D721Med (cell line): ENCODE data around the gene RPTN.

ENCODE experiments used
- DNase-seq: peaks from one replicate; pipeline ENCODE4 v3.0.0; 2011; ENCODE audit warnings: low spot score; ENCODE audit not compliant: insufficient read length
- FAIRE-seq: peaks from 2 replicates; lab custom pipeline; 2011; peaks lifted over from hg19 to GRCh38; lab: Jason Lieb, UNC
- CTCF ChIP-seq: IDR thresholded peaks from 2 replicates; pipeline ENCODE4 v1.5.1; 2012; ENCODE audit warnings: mild to moderate bottlenecking, control low read depth; ENCODE audit not compliant: insufficient read depth; ENCODE audit errors: missing control alignments

RPTN gene

GRCh38 chr1:152127673-152128072 lies 31.4 kb downstream of the RPTN start:
- FAIRE-seq (no peak), DNase-seq (no peak)
- no peak for TF ChIP-seq CTCF

GRCh38 chr1:152125834-152126443 lies 33.1 kb downstream of the RPTN start:
- FAIRE-seq (no peak), DNase-seq (no peak)
- no peak for TF ChIP-seq CTCF

GRCh38 chr1:152118915-152119314 lies 40.1 kb downstream of the RPTN start:
- FAIRE-seq: no peak
- no peak for TF ChIP-seq CTCF
- DNase-seq: no peak

GRCh38 chr1:152115344-152115743 lies 43.7 kb downstream of the RPTN start, which contains the start of gene TCHH:
Gene TCHH (minus strand): TSS chr1:152115444. CDS start chr1:152114080, 1,364 bp downstream.
- DNase-seq: no peak
- no peak for TF ChIP-seq CTCF
- no peak for FAIRE-seq

- no peak for TF ChIP-seq CTCF
- no peak for DNase-seq
- FAIRE-seq: no peak
Measured at GRCh38 chr1:152112885-152113432, 46.1 kb downstream of the RPTN start.

GRCh38 chr1:152112101-152112884 lies 46.7 kb downstream of the RPTN start:
- no peak for DNase-seq
- TF ChIP-seq CTCF: no peak
- no peak for FAIRE-seq
